RWPE1 (cell line): ENCODE results near the gene SUGCT.
"Not testable (repeated sequence)": the region's sequence is repeated elsewhere in the genome, so short reads cannot be mapped to it uniquely, and the experiment has no call there.

Experiments used
- CTCF ChIA-PET: fragments of 350-600 bp; sonication (Branson Sonifier 250); formaldehyde crosslinking; extraction: SDS; loops from one replicate; lab custom pipeline; 2021; lab: Yijun Ruan, JAX
- POLR2A ChIA-PET: fragments of 400-600 bp; formaldehyde crosslinking; extraction: SDS; loops from one replicate; lab custom pipeline; 2020; ENCODE audit warnings: antibody characterized with exemption; ENCODE audit not compliant: low non-redundant PET; lab: Yijun Ruan, JAX
- DNase-seq: peaks from one replicate; pipeline ENCODE4 v3.0.0; 2012; ENCODE audit warnings: low spot score
- H3K27ac ChIP-seq: fragments of 450-650 bp; 2 replicates; pipeline ENCODE4 v1.5.1; 2017
- TF ChIP-seq, protein P1 (sequence below): fragments of 450-650 bp; conservative IDR thresholded peaks from 2 replicates; pipeline ENCODE4 v1.5.1; 2017; ENCODE audit warnings: low read depth, mild to moderate bottlenecking

The SUGCT gene

DNA sequence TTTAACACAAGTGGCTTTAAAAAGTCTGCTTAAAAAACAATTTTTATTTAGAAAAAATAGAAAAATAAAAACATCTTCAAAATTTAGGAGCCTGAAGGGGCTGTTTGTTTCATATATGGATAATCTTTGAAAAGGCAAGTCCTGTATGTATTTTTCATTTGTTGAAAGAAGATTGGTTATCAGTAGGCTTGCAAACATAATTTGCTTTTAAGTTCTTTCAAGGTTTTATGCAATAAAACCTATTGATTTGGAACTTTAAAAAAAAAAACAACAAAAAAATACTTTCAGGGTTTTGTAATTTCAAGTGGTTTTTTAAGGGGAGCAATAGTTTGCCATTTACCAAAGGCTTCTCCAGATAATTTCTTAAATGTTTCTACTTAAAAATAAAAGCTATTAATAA lies 36.0 kb upstream of the SUGCT start:
- CTCF ChIA-PET, result interaction anchor here (0.6 kb wide), 1 partner anchor 144 kb away, joined by 4 read pairs; no protein-coding TSS in a partner anchor
- TF ChIP-seq, protein P1, sequence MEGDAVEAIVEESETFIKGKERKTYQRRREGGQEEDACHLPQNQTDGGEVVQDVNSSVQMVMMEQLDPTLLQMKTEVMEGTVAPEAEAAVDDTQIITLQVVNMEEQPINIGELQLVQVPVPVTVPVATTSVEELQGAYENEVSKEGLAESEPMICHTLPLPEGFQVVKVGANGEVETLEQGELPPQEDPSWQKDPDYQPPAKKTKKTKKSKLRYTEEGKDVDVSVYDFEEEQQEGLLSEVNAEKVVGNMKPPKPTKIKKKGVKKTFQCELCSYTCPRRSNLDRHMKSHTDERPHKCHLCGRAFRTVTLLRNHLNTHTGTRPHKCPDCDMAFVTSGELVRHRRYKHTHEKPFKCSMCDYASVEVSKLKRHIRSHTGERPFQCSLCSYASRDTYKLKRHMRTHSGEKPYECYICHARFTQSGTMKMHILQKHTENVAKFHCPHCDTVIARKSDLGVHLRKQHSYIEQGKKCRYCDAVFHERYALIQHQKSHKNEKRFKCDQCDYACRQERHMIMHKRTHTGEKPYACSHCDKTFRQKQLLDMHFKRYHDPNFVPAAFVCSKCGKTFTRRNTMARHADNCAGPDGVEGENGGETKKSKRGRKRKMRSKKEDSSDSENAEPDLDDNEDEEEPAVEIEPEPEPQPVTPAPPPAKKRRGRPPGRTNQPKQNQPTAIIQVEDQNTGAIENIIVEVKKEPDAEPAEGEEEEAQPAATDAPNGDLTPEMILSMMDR, result no peak
- POLR2A ChIA-PET, result no interaction called here
- no peak for DNase-seq
- no peak overlapping the region for H3K27ac ChIP-seq

DNA sequence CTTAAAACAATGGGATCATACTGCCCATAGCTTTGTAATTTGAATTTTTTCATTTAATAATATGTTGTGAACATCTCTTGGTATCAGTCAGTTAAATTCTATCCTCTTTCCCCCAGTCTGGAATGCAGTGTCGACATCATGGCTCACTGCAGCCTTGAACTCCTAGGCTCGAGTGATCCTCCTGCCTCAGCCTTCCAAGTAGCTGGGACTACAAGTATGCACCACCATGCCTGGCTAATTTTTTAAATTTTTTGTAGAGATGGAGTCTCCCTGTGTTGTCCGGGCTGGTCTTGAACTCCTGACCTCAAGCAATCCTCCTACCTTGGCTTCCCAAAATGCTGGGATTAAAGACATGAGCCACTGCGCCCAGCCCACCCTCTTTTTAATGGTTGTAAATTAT lies 35.0 kb upstream of the SUGCT start:
- TF ChIP-seq, protein P1, result no peak
- DNase-seq, result no peak
- no peak overlapping the region for H3K27ac ChIP-seq
- ChIA-PET CTCF (no interaction called here), POLR2A (no interaction called here)

DNA sequence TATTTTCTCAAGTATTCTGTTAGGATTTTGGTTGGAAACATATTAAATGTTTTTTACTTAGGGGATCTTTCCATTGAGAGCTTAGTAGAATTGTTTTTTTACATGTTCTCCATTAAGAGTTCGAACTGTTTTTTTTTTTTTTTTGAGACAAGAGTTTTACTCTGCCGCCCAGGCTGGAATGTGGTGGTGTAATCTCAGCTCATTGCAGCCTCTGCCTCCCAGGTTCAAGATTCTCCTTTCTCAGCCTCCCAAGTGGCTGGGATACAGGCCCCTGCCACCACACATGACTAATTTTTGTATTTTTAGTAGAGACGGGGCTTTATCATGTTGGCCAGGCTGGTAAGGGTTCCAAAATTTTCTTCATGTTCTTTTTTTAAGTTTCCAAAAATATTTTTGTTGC lies 33.6 kb upstream of the SUGCT start:
- POLR2A ChIA-PET, result no interaction called here
- TF ChIP-seq, protein P1, result no peak
- no peak overlapping the region for H3K27ac ChIP-seq
- no peak for DNase-seq
- CTCF ChIA-PET, result interaction anchor here (0.6 kb wide), 1 partner anchor 86 kb away, joined by 3 read pairs; no protein-coding TSS in a partner anchor

- H3K27ac ChIP-seq, result no peak overlapping the region
- TF ChIP-seq, protein P1, result no peak
- DNase-seq, result no peak
- ChIA-PET POLR2A (no interaction called here), CTCF (interaction anchor here (0.9 kb wide), 1 partner anchor 9 kb away, joined by 3 read pairs; no protein-coding TSS in a partner anchor)
These were observed 31.9 kb upstream of the SUGCT start for GRCh38 chr7:40102897-40103296.

- H3K27ac ChIP-seq, result no peak overlapping the region
- CTCF ChIA-PET, result no interaction called here
- TF ChIP-seq, protein P1, result no peak
- POLR2A ChIA-PET, result no interaction called here
- DNase-seq, result no peak
These were observed 28.8 kb upstream of the SUGCT start for GRCh38 chr7:40105879-40106473.

DNA sequence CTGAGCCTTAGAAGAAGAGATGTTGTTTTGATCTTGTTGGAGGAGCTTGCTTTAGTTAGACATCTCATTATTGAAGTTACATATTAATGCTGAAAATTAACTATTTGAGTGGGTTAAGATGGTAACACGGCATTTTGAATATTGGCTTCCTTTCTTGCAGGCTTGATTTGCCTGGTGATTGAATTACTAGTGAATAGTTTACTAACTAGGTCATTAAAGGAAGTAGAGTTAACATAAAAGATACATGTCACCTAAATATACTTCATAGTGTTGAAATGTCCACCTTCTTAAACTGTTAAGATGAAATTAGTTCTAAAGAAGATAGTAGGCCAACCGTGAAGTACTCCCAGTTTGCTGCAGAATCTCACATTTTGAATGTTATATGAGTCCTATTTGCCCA lies 18.9 kb upstream of the SUGCT start:
- H3K27ac ChIP-seq, result no peak overlapping the region
- DNase-seq, result no peak
- ChIA-PET POLR2A (no interaction called here), CTCF (no interaction called here)
- TF ChIP-seq, protein P1, result no peak

GRCh38 chr7:40117199-40117598 lies 17.6 kb upstream of the SUGCT start:
- CTCF ChIA-PET, result interaction anchor here (0.6 kb wide), 2 partner anchors 95 to 147 kb away, joined by 3 to 4 read pairs; no protein-coding TSS in a partner anchor
- peak; percentile 60 for DNase-seq
- POLR2A ChIA-PET, result not testable (repeated sequence)
- peak overlapping the region; percentile 50 for H3K27ac ChIP-seq

- CTCF ChIA-PET, result interaction anchor here (0.6 to 1.1 kb wide), 3 partner anchors 8 to 96 kb away, joined by 3 to 7 read pairs (median 4); partner anchors contain the start of gene SUGCT
- H3K27ac ChIP-seq, DNase-seq, POLR2A ChIA-PET: not testable (repeated sequence)
These were observed 16.6 kb upstream of the SUGCT start for GRCh38 chr7:40118201-40118600.
